Renal cortex interstitium (tissue), 15 donors: ENCODE results near the gene EXOSC9. TPM values are rescaled to one million over a fixed set of nuclear protein-coding genes. Genes with fewer than 3 reads are reported as not detected.
A peak's percentile ranks its signal among the peaks of the same experiment; 100 is the strongest.
"Not testable (repeated sequence)": the region's sequence is repeated elsewhere in the genome, so short reads cannot be mapped to it uniquely, and the experiment has no call there.

ENCODE experiments used
- DNase-seq, 11 donors: peaks; one replicate each; pipeline ENCODE4 v3.0.0-alpha.2; 2013; ENCODE audit warnings: low read depth in 9 of 11, low spot score in 4 of 11; ENCODE audit errors: extremely low read depth in 1 of 11
- long read RNA-seq, 16 experiments: transcript quantifications; one replicate each; lab custom pipeline, GENCODE V29; 2026
- polyA plus RNA-seq, 3 donors: library from polyadenylated mRNA; unstranded; fragments of 120-200 nt; gene quantifications; one replicate each; pipeline ENCODE4 v1.2.1, GENCODE V29; 2013; ENCODE audit not compliant: insufficient read length in 3 of 3

The EXOSC9 gene
- polyA plus RNA-seq, result 10 to 100 TPM; 47.2 to 65.5 (median 53.3) TPM
- long read RNA-seq, donor 1, partial matches to known transcripts, result 0 of 5 reads
- long read RNA-seq, donor 1, other reads (novel, unspliced or antisense), result 0 of 5 reads
- long read RNA-seq, donor 2, partial matches to known transcripts, result 7 of 11 reads
- long read RNA-seq, donor 2, other reads (novel, unspliced or antisense), result 0 of 11 reads
- long read RNA-seq, donor 3, transcript EXOSC9-201 (12 exons, 1,481 nt), result major isoform, 8 of 8 reads
- long read RNA-seq, donor 3, partial matches to known transcripts, result 0 of 8 reads
- long read RNA-seq, donor 3, other reads (novel, unspliced or antisense), result 0 of 8 reads
- long read RNA-seq, donor 4, transcript EXOSC9-201 (12 exons, 1,481 nt), result major isoform, 9 of 11 reads
- long read RNA-seq, donor 4, partial matches to known transcripts, result 0 of 11 reads
- long read RNA-seq, donor 4, other reads (novel, unspliced or antisense), result 0 of 11 reads
- long read RNA-seq, donor 5, result 0 reads
- long read RNA-seq, donor 6, transcript EXOSC9-201 (12 exons, 1,481 nt), result major isoform, 8 of 27 reads
- long read RNA-seq, donor 6, partial matches to known transcripts, result 18 of 27 reads
- long read RNA-seq, donor 6, other reads (novel, unspliced or antisense), result 0 of 27 reads
- long read RNA-seq, donor 7, transcript EXOSC9-201 (12 exons, 1,481 nt), result major isoform, 8 of 61 reads
- long read RNA-seq, donor 7, partial matches to known transcripts, result 53 of 61 reads
- long read RNA-seq, donor 7, other reads (novel, unspliced or antisense), result 0 of 61 reads
- long read RNA-seq, donor 8, result 0 reads
- long read RNA-seq, donor 9, transcript EXOSC9-201 (12 exons, 1,481 nt), result major isoform, 6 of 15 reads
- long read RNA-seq, donor 9, partial matches to known transcripts, result 8 of 15 reads
- long read RNA-seq, donor 9, other reads (novel, unspliced or antisense), result 0 of 15 reads
- long read RNA-seq, donor 10, partial matches to known transcripts, result 5 of 12 reads
- long read RNA-seq, donor 10, other reads (novel, unspliced or antisense), result 0 of 12 reads
- long read RNA-seq, donor 11, transcript EXOSC9-201 (12 exons, 1,481 nt), result major isoform, 6 of 25 reads
- long read RNA-seq, donor 11, partial matches to known transcripts, result 6 of 25 reads
- long read RNA-seq, donor 11, other reads (novel, unspliced or antisense), result 12 of 25 reads
- long read RNA-seq, donor 12, partial matches to known transcripts, result 5 of 8 reads
- long read RNA-seq, donor 12, other reads (novel, unspliced or antisense), result 0 of 8 reads
- long read RNA-seq, donor 13, result 0 reads
- long read RNA-seq, donor 14, partial matches to known transcripts, result 0 of 7 reads
- long read RNA-seq, donor 14, other reads (novel, unspliced or antisense), result 0 of 7 reads
- long read RNA-seq, donor 15, partial matches to known transcripts, result 0 of 2 reads
- long read RNA-seq, donor 15, other reads (novel, unspliced or antisense), result 0 of 2 reads
- long read RNA-seq, donor 16, transcript EXOSC9-202 (13 exons, 1,529 nt), result minor isoform, 5 of 211 reads
- long read RNA-seq, donor 16, transcript EXOSC9-201 (12 exons, 1,481 nt), result major isoform, 21 of 211 reads
- long read RNA-seq, donor 16, partial matches to known transcripts, result 129 of 211 reads
- long read RNA-seq, donor 16, other reads (novel, unspliced or antisense), result 51 of 211 reads

GRCh38 chr4:121800961-121801714 lies at the start of gene EXOSC9:
Gene EXOSC9 (plus strand): TSS chr4:121801323. CDS start chr4:121801425, 102 bp downstream.
- DNase-seq, result peak; percentile 91 to 97 (median 95)

GRCh38 chr4:121752142-121752541 lies 49.0 kb upstream of the EXOSC9 start:
- DNase-seq, result not testable (repeated sequence)

- no peak for DNase-seq
These were observed 42.1 kb upstream of the EXOSC9 start for GRCh38 chr4:121758925-121759568.

GRCh38 chr4:121760205-121760604 lies 40.9 kb upstream of the EXOSC9 start:
- no peak for DNase-seq

GRCh38 chr4:121764303-121764701 lies 36.8 kb upstream of the EXOSC9 start:
- DNase-seq, result no peak

GRCh38 chr4:121764702-121765367 lies 36.3 kb upstream of the EXOSC9 start, which contains the start of gene SMIM43:
Gene SMIM43 (minus strand): TSS chr4:121765164. CDS start chr4:121765105, 59 bp downstream.
- DNase-seq, result peak in 5 of 11 donors; percentile 21 to 33 (median 23)

- no peak for DNase-seq
These were observed 35.8 kb upstream of the EXOSC9 start for GRCh38 chr4:121765368-121765705.

GRCh38 chr4:121765971-121766538 lies 35.1 kb upstream of the EXOSC9 start:
- no peak for DNase-seq

- DNase-seq, result no peak
These were observed 34.0 kb upstream of the EXOSC9 start for GRCh38 chr4:121767166-121767565.

- DNase-seq, result no peak
These were observed 31.8 kb upstream of the EXOSC9 start for GRCh38 chr4:121769341-121769740.

GRCh38 chr4:121771869-121772268 lies 29.3 kb upstream of the EXOSC9 start:
- DNase-seq, result no peak

- DNase-seq, result no peak
These were observed 27.2 kb upstream of the EXOSC9 start for GRCh38 chr4:121773883-121774282.

GRCh38 chr4:121776610-121777401 lies 24.3 kb upstream of the EXOSC9 start:
- no peak for DNase-seq

GRCh38 chr4:121777625-121778024 lies 23.5 kb upstream of the EXOSC9 start:
- DNase-seq, result no peak

- DNase-seq, result no peak
These were observed 22.0 kb upstream of the EXOSC9 start for GRCh38 chr4:121778991-121779628.
